Medulla oblongata (tissue), 1 donor: ENCODE results near the gene CAVIN3.

Source experiments
- DNase-seq: peaks from one replicate; pipeline ENCODE4 v3.0.0-alpha.2; 2015; ENCODE audit errors: extremely low spot score

Gene CAVIN3

GRCh38 chr11:6320411-6321155, at the start of gene CAVIN3:
Gene CAVIN3, minus strand, starts transcription at chr11:6320501. Its CDS starts 25 bp downstream, at chr11:6320476.
- DNase-seq: peak; percentile 27

- DNase-seq: no peak
Observed at GRCh38 chr11:6365659-6366058, 45.4 kb upstream of the CAVIN3 start.

GRCh38 chr11:6362873-6363678, 42.8 kb upstream of the CAVIN3 start:
- DNase-seq: peak; percentile 87

GRCh38 chr11:6362185-6362872, 42.0 kb upstream of the CAVIN3 start:
- DNase-seq: no peak

GRCh38 chr11:6360183-6360582, 39.9 kb upstream of the CAVIN3 start:
- DNase-seq: no peak

GRCh38 chr11:6357222-6357621, 36.9 kb upstream of the CAVIN3 start:
- DNase-seq: no peak

GRCh38 chr11:6356503-6357055, 36.3 kb upstream of the CAVIN3 start:
- no peak for DNase-seq

- DNase-seq: no peak
Observed at GRCh38 chr11:6354651-6355485, 34.6 kb upstream of the CAVIN3 start.

- peak; percentile 54 for DNase-seq
Observed at GRCh38 chr11:6353367-6353987, 33.2 kb upstream of the CAVIN3 start.

- no peak for DNase-seq
Observed at GRCh38 chr11:6351782-6352382, 31.6 kb upstream of the CAVIN3 start.

GRCh38 chr11:6350486-6350885, 30.2 kb upstream of the CAVIN3 start:
- peak; percentile 9 for DNase-seq

GRCh38 chr11:6350043-6350442, 29.7 kb upstream of the CAVIN3 start:
- no peak for DNase-seq

GRCh38 chr11:6345366-6345765, 25.1 kb upstream of the CAVIN3 start:
- no peak for DNase-seq

GRCh38 chr11:6336293-6336692, 16.0 kb upstream of the CAVIN3 start:
- no peak for DNase-seq

- no peak for DNase-seq
Observed at GRCh38 chr11:6334806-6335205, 14.5 kb upstream of the CAVIN3 start.

GRCh38 chr11:6333095-6333494, 12.8 kb upstream of the CAVIN3 start:
- no peak for DNase-seq

- no peak for DNase-seq
Observed at GRCh38 chr11:6332066-6332465, 11.8 kb upstream of the CAVIN3 start.

- no peak for DNase-seq
Observed at GRCh38 chr11:6328321-6328720, 8.0 kb upstream of the CAVIN3 start.

GRCh38 chr11:6327806-6328205, 7.5 kb upstream of the CAVIN3 start:
- DNase-seq: no peak

- DNase-seq: no peak
Observed at GRCh38 chr11:6326985-6327384, 6.7 kb upstream of the CAVIN3 start.
